ENCODE data around the gene HERC2. TPM values are rescaled to one million over a fixed set of nuclear protein-coding genes. Genes with fewer than 3 reads are reported as not detected.
"Not testable (repeated sequence)": the region's sequence is repeated elsewhere in the genome, so short reads cannot be mapped to it uniquely, and the experiment has no call there.

Gene HERC2
- total RNA-seq, 6 experiments from 2014 or later = 21.8 to 30.2 (median 27.0) TPM

DNA sequence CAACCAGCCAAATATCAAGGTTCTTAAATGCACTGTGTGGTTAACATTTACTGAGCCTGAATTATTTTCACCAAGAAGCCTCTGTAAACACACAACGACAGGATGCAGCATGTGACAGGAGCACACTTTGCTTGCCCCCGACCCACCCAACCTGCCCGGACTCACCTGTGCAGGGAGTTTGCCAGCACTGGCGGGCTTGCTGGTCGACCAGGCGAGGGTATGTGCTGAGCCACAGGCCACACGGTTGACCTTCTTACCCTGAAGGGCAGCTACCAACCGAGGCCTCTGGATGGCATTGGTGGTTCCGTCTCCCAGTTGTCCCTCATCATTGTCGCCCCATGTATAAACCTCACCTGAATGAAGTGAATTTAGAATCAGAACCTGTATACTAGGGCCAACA is 197.1 kb downstream of the HERC2 start:
- WGBS (ENCODE audit: insufficient coverage, low coverage, low lambda C conversion rate, missing lambda C conversion rate) = 100% methylated on average over 1 of the region's 10 CpGs
- DNase-seq (no peak), ATAC-seq (no peak)
- no peaks in the 10 kb centered on the region for H3K9me3 ChIP-seq
- H3K4me1 ChIP-seq = no peaks in the 10 kb centered on the region
- no peak overlapping the region for H3K4me3 ChIP-seq
- intact Hi-C loops (cut with DNase I) = no loop called here
- no peak overlapping the region for H3K27ac ChIP-seq
- H3K27me3 ChIP-seq = no peaks in the 10 kb centered on the region
- TF ChIP-seq, protein P1, sequence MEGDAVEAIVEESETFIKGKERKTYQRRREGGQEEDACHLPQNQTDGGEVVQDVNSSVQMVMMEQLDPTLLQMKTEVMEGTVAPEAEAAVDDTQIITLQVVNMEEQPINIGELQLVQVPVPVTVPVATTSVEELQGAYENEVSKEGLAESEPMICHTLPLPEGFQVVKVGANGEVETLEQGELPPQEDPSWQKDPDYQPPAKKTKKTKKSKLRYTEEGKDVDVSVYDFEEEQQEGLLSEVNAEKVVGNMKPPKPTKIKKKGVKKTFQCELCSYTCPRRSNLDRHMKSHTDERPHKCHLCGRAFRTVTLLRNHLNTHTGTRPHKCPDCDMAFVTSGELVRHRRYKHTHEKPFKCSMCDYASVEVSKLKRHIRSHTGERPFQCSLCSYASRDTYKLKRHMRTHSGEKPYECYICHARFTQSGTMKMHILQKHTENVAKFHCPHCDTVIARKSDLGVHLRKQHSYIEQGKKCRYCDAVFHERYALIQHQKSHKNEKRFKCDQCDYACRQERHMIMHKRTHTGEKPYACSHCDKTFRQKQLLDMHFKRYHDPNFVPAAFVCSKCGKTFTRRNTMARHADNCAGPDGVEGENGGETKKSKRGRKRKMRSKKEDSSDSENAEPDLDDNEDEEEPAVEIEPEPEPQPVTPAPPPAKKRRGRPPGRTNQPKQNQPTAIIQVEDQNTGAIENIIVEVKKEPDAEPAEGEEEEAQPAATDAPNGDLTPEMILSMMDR (IDR thresholded peaks at IDR 0.05) = no peak
- TF ChIP-seq POLR2A (IDR thresholded peaks at IDR 0.05) = no peak
- H3K36me3 ChIP-seq = peaks cover 0 to 24% (median 4%) of the 10 kb centered on the region in 4 donors

DNA sequence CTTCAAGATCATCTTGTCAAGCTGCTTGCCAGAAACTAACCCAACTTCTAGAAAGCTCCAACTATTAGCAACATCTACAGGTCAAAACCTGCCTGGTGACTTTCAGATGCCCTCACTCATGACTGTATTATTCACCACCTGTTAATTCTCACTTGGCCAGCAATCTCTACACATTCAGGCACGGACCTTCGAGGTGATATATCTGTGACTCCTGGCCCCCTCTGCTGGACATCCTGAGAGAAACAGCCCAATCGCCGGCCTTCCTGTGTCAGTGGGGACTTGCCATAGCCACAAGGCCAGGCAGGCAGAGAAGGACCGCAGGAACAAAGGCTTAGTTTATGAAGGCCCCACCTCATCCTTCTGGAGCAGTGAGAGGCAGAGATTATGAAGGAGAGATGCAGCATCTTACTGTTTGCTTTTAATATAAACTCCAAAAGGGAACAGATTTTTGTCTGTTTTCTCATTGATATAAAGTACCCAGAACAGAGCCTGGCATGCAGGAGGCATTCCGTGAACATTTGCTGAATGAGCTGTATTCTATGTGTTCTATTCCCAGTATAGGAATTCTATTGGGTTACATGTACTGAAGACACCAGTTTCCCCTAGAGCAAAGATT is 198.5 kb downstream of the HERC2 start:
- no peaks in the 10 kb centered on the region for H3K9me3 ChIP-seq
- H3K27me3 ChIP-seq = no peaks in the 10 kb centered on the region
- intact Hi-C loops (cut with DNase I) = no loop called here
- TF ChIP-seq, protein P1 (IDR thresholded peaks at IDR 0.05) = peak; percentile 63 to 68 (median 66)
- TF ChIP-seq POLR2A (IDR thresholded peaks at IDR 0.05) = no peak
- no peaks in the 10 kb centered on the region for H3K4me1 ChIP-seq
- 24% methylated on average over 6 of the region's 6 CpGs for WGBS (ENCODE audit: insufficient coverage, low coverage, low lambda C conversion rate, missing lambda C conversion rate)
- no peak overlapping the region for H3K4me3 ChIP-seq
- ATAC-seq = peak; percentile 88 to 95 (median 92)
- H3K36me3 ChIP-seq = peaks cover 0 to 26% (median 4%) of the 10 kb centered on the region in 4 donors
- no peak overlapping the region for H3K27ac ChIP-seq
- DNase-seq = peak in 2 of 3 donors; percentile 63 to 73

DNA sequence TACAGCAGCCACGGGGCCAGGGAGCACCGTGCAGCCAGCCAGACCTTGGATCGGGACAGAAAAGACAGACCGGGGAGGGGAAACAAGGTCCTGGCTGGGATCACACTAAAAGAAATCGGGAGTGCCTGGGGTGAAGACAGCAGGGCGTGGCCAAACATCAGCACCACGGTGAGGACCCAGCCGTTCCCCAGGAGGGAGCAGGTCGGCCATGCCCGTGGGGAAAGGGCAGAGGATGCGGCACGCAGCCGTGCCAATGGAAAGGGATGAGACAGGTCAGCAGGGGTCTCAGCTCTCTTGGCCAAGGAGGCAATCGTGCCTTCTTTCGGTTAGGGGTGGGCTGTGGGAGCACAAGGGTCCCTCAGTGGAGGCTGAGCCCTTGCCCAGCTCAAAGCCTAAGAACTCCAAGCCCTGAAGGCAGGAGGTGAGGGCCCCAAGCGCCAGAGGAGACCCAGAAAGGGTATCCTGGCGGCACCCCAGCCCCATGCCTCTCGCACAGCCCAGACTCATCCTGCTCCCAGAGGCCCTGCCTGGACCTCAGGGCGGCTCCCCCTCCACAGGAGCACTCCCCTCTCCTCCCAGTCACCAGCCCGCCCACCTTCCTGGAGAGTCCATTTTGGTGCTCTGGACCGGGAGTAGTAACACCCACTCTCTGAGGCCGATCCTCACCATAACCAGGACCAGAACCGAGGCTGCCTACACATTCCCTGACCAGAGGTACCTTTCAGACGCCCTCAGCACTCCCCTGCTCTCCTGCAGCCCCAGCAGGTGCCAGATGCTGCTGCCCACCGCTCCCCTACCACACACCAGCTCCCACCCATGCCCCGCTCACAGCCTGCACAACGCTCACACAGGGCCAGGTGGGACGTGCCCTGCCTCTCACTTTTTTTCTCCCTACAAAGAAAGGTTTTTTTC is 199.7 kb downstream of the HERC2 start:
- Histone ChIP-seq H3K27ac (no peak overlapping the region), H3K27me3 (no peaks in the 10 kb centered on the region), H3K9me3 (no peaks in the 10 kb centered on the region), H3K4me3 (no peak overlapping the region), H3K4me1 (no peaks in the 10 kb centered on the region), H3K36me3 (peaks cover 0 to 34% (median 4%) of the 10 kb centered on the region in 4 donors)
- DNase-seq = no peak
- peak in 1 of 4 donors; percentile 15 for ATAC-seq
- 82% methylated on average over 8 of the region's 28 CpGs for WGBS (ENCODE audit: insufficient coverage, low coverage, low lambda C conversion rate, missing lambda C conversion rate)
- TF ChIP-seq POLR2A (IDR thresholded peaks at IDR 0.05) = no peak
- TF ChIP-seq, protein P1 (IDR thresholded peaks at IDR 0.05) = no peak
- intact Hi-C loops (cut with DNase I) = no loop called here

DNA sequence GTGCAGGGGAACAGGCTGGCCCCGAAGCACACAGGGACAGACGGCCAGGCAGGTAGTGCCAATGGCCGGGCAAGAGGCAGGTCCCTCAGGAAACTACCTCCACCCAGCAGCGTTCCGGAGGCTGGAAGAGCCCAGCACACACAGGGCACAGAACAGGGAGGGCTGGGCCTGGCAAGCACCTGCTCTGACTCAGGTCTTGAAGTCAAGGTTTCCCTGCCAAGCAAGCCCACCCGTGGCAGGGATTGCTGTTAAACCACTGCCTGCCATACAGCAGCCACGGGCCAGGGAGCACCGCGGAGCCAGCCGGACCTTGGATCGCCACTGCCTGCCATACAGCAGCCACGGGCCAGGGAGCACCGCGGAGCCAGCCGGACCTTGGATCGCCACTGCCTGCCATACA is 200.4 kb downstream of the HERC2 start:
- H3K4me1 ChIP-seq; H3K4me3 ChIP-seq; ATAC-seq; H3K27me3 ChIP-seq; intact Hi-C loops (cut with DNase I); DNase-seq; H3K9me3 ChIP-seq; H3K27ac ChIP-seq: not testable (repeated sequence)
- peaks cover 0 to 40% (median 4%) of the 10 kb centered on the region in 4 donors for H3K36me3 ChIP-seq
- WGBS (ENCODE audit: insufficient coverage, low coverage, low lambda C conversion rate, missing lambda C conversion rate) = no CpG with 5 or more reads among the region's 16 CpGs

DNA sequence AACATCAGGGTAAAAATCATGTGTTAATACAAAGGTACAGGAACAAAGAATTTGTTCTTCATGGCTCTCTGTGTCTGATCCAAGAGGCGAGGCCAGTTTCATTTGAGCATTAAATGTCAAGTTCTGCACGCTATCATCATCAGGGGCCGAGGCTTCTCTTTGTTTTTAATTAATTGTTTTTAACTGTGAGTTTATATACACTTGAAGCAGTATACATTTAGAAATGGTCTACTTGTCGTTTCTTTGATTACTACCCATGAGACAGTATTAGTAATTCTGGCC is 201.7 kb downstream of the HERC2 start:
- ATAC-seq (no peak), DNase-seq (no peak)
- no peaks in the 10 kb centered on the region for H3K27me3 ChIP-seq
- intact Hi-C loops (cut with DNase I) = no loop called here
- peaks cover 0 to 47% (median 5%) of the 10 kb centered on the region in 4 donors for H3K36me3 ChIP-seq
- H3K4me1 ChIP-seq = no peaks in the 10 kb centered on the region
- WGBS (ENCODE audit: insufficient coverage, low coverage, low lambda C conversion rate, missing lambda C conversion rate) = 73% methylated on average over 4 of the region's 4 CpGs
- no peak overlapping the region for H3K27ac ChIP-seq
- no peaks in the 10 kb centered on the region for H3K9me3 ChIP-seq
- no peak overlapping the region for H3K4me3 ChIP-seq
- TF ChIP-seq, protein P1 (IDR thresholded peaks at IDR 0.05) = no peak
- TF ChIP-seq POLR2A (IDR thresholded peaks at IDR 0.05) = no peak
